OCI-LY7 (cell line): ENCODE data around the gene SLC27A6. TPM values are rescaled to one million over a fixed set of nuclear protein-coding genes. Genes with fewer than 3 reads are reported as not detected.

Experiments used
- BruUV-seq: library from RNA; stranded (reverse); fragments of 400-500 nt; replicated peaks from 2 replicates; lab custom pipeline; 2021; lab: Mats Ljungman, UMichigan
- CTCF ChIA-PET: fragments of 300-600 bp; sonication (Branson Sonifier 250); formaldehyde crosslinking; loops from one replicate; lab custom pipeline; 2022; ENCODE audit warnings: antibody characterized with exemption; ENCODE audit not compliant: unreplicated experiment; lab: Charles Lee
- POLR2A ChIA-PET: fragments of 300-600 bp; sonication (Branson Sonifier 250); formaldehyde crosslinking; loops from one replicate; lab custom pipeline; 2022; ENCODE audit warnings: antibody characterized with exemption; lab: Charles Lee
- DNase-seq: peaks from one replicate; pipeline ENCODE4 v3.0.0-alpha.2; 2015; ENCODE audit warnings: low spot score
- H2AFZ ChIP-seq: fragments of 200-600 bp; sonication (generic), shearing (Covaris generic); 2 replicates; pipeline ENCODE4 v1.6.1; 2014; ENCODE audit warnings: mild to moderate bottlenecking, antibody characterized with exemption, low read length, moderate library complexity
- H3K27ac ChIP-seq: fragments of 200-600 bp; sonication (generic); 2 replicates; pipeline ENCODE4 v1.5.1; 2014; ENCODE audit warnings: mixed run types, low read depth, mild to moderate bottlenecking, moderate library complexity, low read length, inconsistent platforms; ENCODE audit not compliant: poor library complexity, severe bottlenecking
- H3K36me3 ChIP-seq: fragments of 200-600 bp; sonication (generic); 2 replicates; pipeline ENCODE4 v1.6.1; 2014; ENCODE audit warnings: mild to moderate bottlenecking, antibody characterized with exemption, low read length, moderate library complexity, mixed read lengths; ENCODE audit not compliant: insufficient read depth
- H3K4me1 ChIP-seq: fragments of 200-600 bp; sonication (generic); 2 replicates; pipeline ENCODE4 v1.5.1; 2014; ENCODE audit warnings: mild to moderate bottlenecking, low read length; ENCODE audit not compliant: insufficient read depth, poor library complexity, severe bottlenecking
- H3K4me2 ChIP-seq: fragments of 200-600 bp; sonication (generic); 2 replicates; pipeline ENCODE4 v1.6.1; 2014; ENCODE audit warnings: mild to moderate bottlenecking, low read length
- H3K4me3 ChIP-seq: fragments of 200-600 bp; sonication (generic); 2 replicates; pipeline ENCODE4 v1.5.1; 2014; ENCODE audit warnings: mild to moderate bottlenecking, low read depth, low read length; ENCODE audit not compliant: poor library complexity, severe bottlenecking
- H3K79me2 ChIP-seq: fragments of 200-600 bp; sonication (generic); 2 replicates; pipeline ENCODE4 v1.6.1; 2016; ENCODE audit warnings: low read depth, mild to moderate bottlenecking, low read length, moderate library complexity, mixed read lengths; ENCODE audit not compliant: insufficient read depth
- H3K9me2 ChIP-seq: fragments of 200-600 bp; sonication (generic); 2 replicates; pipeline ENCODE4 v1.6.1; 2016; ENCODE audit warnings: mild to moderate bottlenecking, low read length, mixed read lengths; ENCODE audit not compliant: insufficient read depth
- H3K9me3 ChIP-seq: fragments of 200-600 bp; sonication (generic); 2 replicates; pipeline ENCODE4 v1.6.1; 2014; ENCODE audit warnings: mild to moderate bottlenecking, mixed run types, low read length, mixed read lengths
- H4K20me1 ChIP-seq: fragments of 200-600 bp; sonication (generic); 2 replicates; pipeline ENCODE4 v1.6.1; 2014; ENCODE audit warnings: mild to moderate bottlenecking, antibody characterized with exemption, low read length, moderate library complexity, mixed read lengths; ENCODE audit not compliant: insufficient read depth
- CTCF ChIP-seq: fragments of 200-600 bp; sonication (generic); conservative IDR thresholded peaks from 2 replicates; pipeline ENCODE4 v1.5.1; 2014; ENCODE audit warnings: mild to moderate bottlenecking, antibody characterized with exemption, low read length, moderate library complexity, mixed read lengths
- EZH2phosphoT487 ChIP-seq: fragments of 200-600 bp; sonication (generic); IDR thresholded peaks from 2 replicates; pipeline ENCODE4 v1.6.1; 2018; ENCODE audit warnings: low read depth, borderline replicate concordance, mild to moderate bottlenecking, mixed run types, antibody characterized with exemption, low read length, moderate library complexity, mixed read lengths
- intact Hi-C: fragments of 100-400 bp; cut with micrococcal nuclease; formaldehyde crosslinking; loops from one replicate; pipeline ENCODE4 v1.10.0; 2022; ENCODE audit not compliant: unreplicated experiment
- total RNA-seq, 2 experiments: library from RNA; depleted of rRNA in 1 of 2; stranded (reverse); fragments of >200 nt in 1 of 2; shearing (Covaris generic) in 1 of 2; gene quantifications; 2 replicates each; pipeline ENCODE4 v1.2.3, GENCODE V29; 2014 to 2022

Gene SLC27A6
- total RNA-seq, 2 experiments from 2014 or later = not detected

GRCh38 chr5:129082225-129083136 is 117.2 kb downstream of the SLC27A6 start:
- no peaks in the 10 kb centered on the region for H3K9me3 ChIP-seq
- H3K4me3 ChIP-seq = no peak overlapping the region
- no TSS peak for BruUV-seq
- no peak overlapping the region for H3K27ac ChIP-seq
- H3K36me3 ChIP-seq = no peaks in the 10 kb centered on the region
- no peaks in the 10 kb centered on the region for H3K9me2 ChIP-seq
- DNase-seq = no peak
- H4K20me1 ChIP-seq = no peaks in the 10 kb centered on the region
- ChIA-PET CTCF (no interaction called here), POLR2A (no interaction called here)
- TF ChIP-seq CTCF = no peak
- TF ChIP-seq EZH2phosphoT487 = no peak
- H3K4me2 ChIP-seq = no peak overlapping the region
- no peak overlapping the region for H2AFZ ChIP-seq
- H3K4me1 ChIP-seq = no peaks in the 10 kb centered on the region
- intact Hi-C loops = no loop called here
- no peaks in the 10 kb centered on the region for H3K79me2 ChIP-seq

Other genes with a start within 250 kb of the SLC27A6 start
- gene ISOC1, start 129.3 kb downstream of the SLC27A6 start, total RNA-seq (2014; rRNA removed; shearing (Covaris generic)) = 16.7 and 17.9 TPM in 2 replicates
- gene ISOC1, start 129.3 kb downstream of the SLC27A6 start, total RNA-seq (2022) = 23.8 and 25.6 TPM in 2 replicates